ENCODE measurements around the gene PACSIN1. TPM values are rescaled to one million over a fixed set of nuclear protein-coding genes. Genes with fewer than 3 reads are reported as not detected.

The PACSIN1 gene
- total RNA-seq, 1 experiment from 2014 or later: 0.26 TPM

GRCh38 chr6:34512738-34513115, 46.9 kb downstream of the PACSIN1 start:
- no TSS peak for BruUV-seq (replicated peaks)
- CTCF ChIA-PET: no interaction called here
- no peaks in the 10 kb centered on the region for H3K36me3 Mint-ChIP-seq (ENCODE audit: insufficient read depth, unreplicated experiment)

GRCh38 chr6:34513646-34514045, 47.8 kb downstream of the PACSIN1 start:
- intact Hi-C loops (cut with micrococcal nuclease; ENCODE audit: unreplicated experiment): no loop called here
- BruUV-seq (replicated peaks): no TSS peak
- H3K9me3 Mint-ChIP-seq (ENCODE audit: low read depth, unreplicated experiment): peaks cover 3% of the 10 kb centered on the region
- DNase-seq: no peak
- CTCF ChIA-PET: no interaction called here
- no peak overlapping the region for H3K27ac Mint-ChIP-seq (ENCODE audit: unreplicated experiment)
- no peaks in the 10 kb centered on the region for H3K4me1 Mint-ChIP-seq (ENCODE audit: low read depth, unreplicated experiment)
- H3K27me3 Mint-ChIP-seq (ENCODE audit: unreplicated experiment): peaks cover 76% of the 10 kb centered on the region
- TF ChIP-seq CTCF (IDR thresholded peaks at IDR 0.05; ENCODE audit: unreplicated experiment): no peak
- H3K4me3 Mint-ChIP-seq (ENCODE audit: low read depth, unreplicated experiment): no peak overlapping the region
- H3K36me3 Mint-ChIP-seq (ENCODE audit: insufficient read depth, unreplicated experiment): no peaks in the 10 kb centered on the region

More at GRCh38 chr6:34512738-34513115, 46.9 kb downstream of the PACSIN1 start:
- intact Hi-C loops (cut with micrococcal nuclease; ENCODE audit: unreplicated experiment): no loop called here
- Mint-ChIP-seq H3K4me3 (ENCODE audit: low read depth, unreplicated experiment) (no peak overlapping the region), H3K27me3 (ENCODE audit: unreplicated experiment) (peaks cover 67% of the 10 kb centered on the region), H3K4me1 (ENCODE audit: low read depth, unreplicated experiment) (no peaks in the 10 kb centered on the region), H3K9me3 (ENCODE audit: low read depth, unreplicated experiment) (peaks cover 3% of the 10 kb centered on the region), H3K27ac (ENCODE audit: unreplicated experiment) (no peak overlapping the region)
- DNase-seq: no peak
- no peak for TF ChIP-seq CTCF (IDR thresholded peaks at IDR 0.05; ENCODE audit: unreplicated experiment)

- Mint-ChIP-seq H3K9me3 (ENCODE audit: low read depth, unreplicated experiment) (peaks cover 3% of the 10 kb centered on the region), H3K27ac (ENCODE audit: unreplicated experiment) (no peak overlapping the region), H3K36me3 (ENCODE audit: insufficient read depth, unreplicated experiment) (no peaks in the 10 kb centered on the region), H3K4me3 (ENCODE audit: low read depth, unreplicated experiment) (no peak overlapping the region), H3K4me1 (ENCODE audit: low read depth, unreplicated experiment) (no peaks in the 10 kb centered on the region), H3K27me3 (ENCODE audit: unreplicated experiment) (peaks cover 81% of the 10 kb centered on the region)
- no peak for TF ChIP-seq CTCF (IDR thresholded peaks at IDR 0.05; ENCODE audit: unreplicated experiment)
- BruUV-seq (replicated peaks): no TSS peak
- CTCF ChIA-PET: no interaction called here
- DNase-seq: no peak
- intact Hi-C loops (cut with micrococcal nuclease; ENCODE audit: unreplicated experiment): no loop called here
Observed at GRCh38 chr6:34514112-34514511, 48.2 kb downstream of the PACSIN1 start.

GRCh38 chr6:34514593-34515472, 49.0 kb downstream of the PACSIN1 start:
- Mint-ChIP-seq H3K27ac (ENCODE audit: unreplicated experiment) (no peak overlapping the region), H3K4me1 (ENCODE audit: low read depth, unreplicated experiment) (no peaks in the 10 kb centered on the region)

More at GRCh38 chr6:34514593-34515472, 49.0 kb downstream of the PACSIN1 start:
- no peak for DNase-seq
- CTCF ChIA-PET: no interaction called here
- Mint-ChIP-seq H3K27me3 (ENCODE audit: unreplicated experiment) (peaks cover 87% of the 10 kb centered on the region), H3K9me3 (ENCODE audit: low read depth, unreplicated experiment) (peaks cover 3% of the 10 kb centered on the region), H3K36me3 (ENCODE audit: insufficient read depth, unreplicated experiment) (no peaks in the 10 kb centered on the region), H3K4me3 (ENCODE audit: low read depth, unreplicated experiment) (no peak overlapping the region)
- TF ChIP-seq CTCF (IDR thresholded peaks at IDR 0.05; ENCODE audit: unreplicated experiment): no peak
- intact Hi-C loops (cut with micrococcal nuclease; ENCODE audit: unreplicated experiment): no loop called here
- BruUV-seq (replicated peaks): no TSS peak

Measured in Calu3 (cell line).